ENCODE results near the gene FOXJ3. TPM values are rescaled to one million over a fixed set of nuclear protein-coding genes. Genes with fewer than 3 reads are reported as not detected.

Gene FOXJ3
- total and polyA plus RNA-seq, 2 of the 13 experiments (the other 11 are each of a cell fraction or from before 2014, with no cell fraction given): 16.6 to 48.5 TPM

- no peak for TF ChIP-seq ZHX2 (IDR thresholded peaks at IDR 0.05; ENCODE audit: low read depth)
- TF ChIP-seq ZHX2 (CRISPR knock-in tag; IDR thresholded peaks at IDR 0.05; ENCODE audit: borderline replicate concordance): no peak
- no peak for TF ChIP-seq HINFP (CRISPR knock-in tag; IDR thresholded peaks at IDR 0.05; ENCODE audit: low read depth)
- no peak for TF ChIP-seq ZNF75D (CRISPR knock-in tag; IDR thresholded peaks at IDR 0.05; ENCODE audit: borderline replicate concordance)
- no peak for TF ChIP-seq AGO2 (optimal IDR thresholded peaks at IDR 0.05; ENCODE audit: low read depth, low read length)
- TF ChIP-seq HNRNPL (IDR thresholded peaks at IDR 0.05; ENCODE audit: low read depth, low read length): no peak
- no peak for TF ChIP-seq ZNF354B (CRISPR knock-in tag; IDR thresholded peaks at IDR 0.05)
- no peak for TF ChIP-seq FOXA3 (CRISPR knock-in tag; IDR thresholded peaks at IDR 0.05)
- TF ChIP-seq ZNF180 (CRISPR knock-in tag; IDR thresholded peaks at IDR 0.05; ENCODE audit: borderline replicate concordance, low read depth): no peak
- no peak for TF ChIP-seq ZNF883 (CRISPR knock-in tag; IDR thresholded peaks at IDR 0.05; ENCODE audit: not compliant biosample characterization)
These were observed 16.4 kb downstream of the FOXJ3 start (continued) for GRCh38 chr1:42318601-42319000.
